K562 (cell line): ENCODE results near the gene RNF207. TPM values are rescaled to one million over a fixed set of nuclear protein-coding genes. Genes with fewer than 3 reads are reported as not detected.
A peak's percentile ranks its signal among the peaks of the same experiment; 100 is the strongest.

Experiments
- ATAC-seq: fragments of 200-7000 bp; cut with Tn5 transposase; 3 replicates; pipeline ENCODE4 v1.9.1; 2020; ENCODE audit warnings: moderate library complexity
- BruUV-seq: library from RNA; stranded (reverse); fragments of 400-500 nt; replicated peaks from 2 replicates; lab custom pipeline; 2021; lab: Mats Ljungman, UMichigan
- CTCF ChIA-PET: fragments of 300-600 bp; formaldehyde crosslinking; extraction: SDS; loops from one replicate; lab custom pipeline; 2021; ENCODE audit warnings: low intra/inter-chr PET ratio; lab: Yijun Ruan, JAX
- POLR2A ChIA-PET: fragments of 300-600, 350-650 bp; sonication (Branson Sonifier 250); formaldehyde crosslinking; extraction: SDS; loops from one replicate; lab custom pipeline; 2021; ENCODE audit warnings: antibody characterized with exemption, inconsistent platforms; lab: Yijun Ruan, JAX
- DNase-seq, 4 experiments: peaks; one replicate each; pipeline versions ENCODE4 v3.0.0 to v3.0.0-alpha.2; 2011 to 2018; ENCODE audit warnings: low spot score in 3 of 4, mixed read lengths in 3 of 4; ENCODE audit errors: extremely low read depth in 1 of 4
- FAIRE-seq: peaks from 2 replicates; lab custom pipeline; 2011; peaks lifted over from hg19 to GRCh38; lab: Jason Lieb, UNC
- H2AFZ ChIP-seq: 2 replicates; pipeline ENCODE4 v1.6.0; 2011; ENCODE audit warnings: low read depth, low read length, control low read depth, inconsistent platforms
- H3K27ac ChIP-seq: fragments of 200-600 bp; 3 replicates; pipeline ENCODE4 v1.8.0; 2011; ENCODE audit warnings: low read depth, mild to moderate bottlenecking, control low read depth, inconsistent platforms, low read length, moderate library complexity, mixed read lengths; ENCODE audit errors: extremely low read depth
- H3K27me3 ChIP-seq, 2 experiments: fragments of 300-600 bp in 1 of 2; 2 replicates in 1 of 2; 3 replicates in 1 of 2; pipeline versions ENCODE4 v1.6.0 to v1.8.0; 2011; ENCODE audit warnings: inconsistent platforms in 2 of 2, low read length in 2 of 2, mild to moderate bottlenecking in 1 of 2, mixed read lengths in 1 of 2, moderate library complexity in 1 of 2; ENCODE audit not compliant: control insufficient read depth in 2 of 2, insufficient read depth in 2 of 2
- H3K36me3 ChIP-seq: fragments of 300-600 bp; 3 replicates; pipeline ENCODE4 v1.8.0; 2011; ENCODE audit warnings: mild to moderate bottlenecking, low read length, inconsistent platforms; ENCODE audit not compliant: control insufficient read depth, insufficient read depth
- H3K4me1 ChIP-seq, 2 experiments: fragments of 200-600 bp in 1 of 2; replicated peaks in 1 of 2; 2 replicates in 1 of 2; 3 replicates in 1 of 2; pipeline versions ENCODE4 v1.5.1 to v1.8.0; 2011; ENCODE audit warnings: inconsistent platforms in 2 of 2, low read length in 2 of 2, mild to moderate bottlenecking in 1 of 2, mixed read lengths in 1 of 2, moderate library complexity in 1 of 2; ENCODE audit not compliant: control insufficient read depth in 2 of 2, insufficient read depth in 2 of 2
- H3K4me2 ChIP-seq: 2 replicates; pipeline ENCODE4 v1.6.1; 2011; ENCODE audit warnings: low read length, control low read depth, inconsistent platforms, mixed read lengths; ENCODE audit not compliant: insufficient read depth
- H3K4me3 ChIP-seq: fragments of 200-600 bp; sonication (generic), shearing (Covaris generic); 2 replicates; pipeline ENCODE4 v1.5.1; 2016; ENCODE audit warnings: control low read depth, inconsistent platforms
- H3K79me2 ChIP-seq: fragments of 200-600 bp; 3 replicates; pipeline ENCODE4 v1.8.0; 2011; ENCODE audit warnings: low read length, inconsistent platforms; ENCODE audit not compliant: control insufficient read depth, insufficient read depth
- H3K9ac ChIP-seq, 2 experiments: 2 replicates each; pipeline versions ENCODE4 v1.6.0 to v1.6.1; 2011; ENCODE audit warnings: low read depth in 2 of 2, low read length in 2 of 2, control low read depth in 1 of 2, inconsistent platforms in 1 of 2, mild to moderate bottlenecking in 1 of 2, mixed read lengths in 1 of 2; ENCODE audit not compliant: insufficient read depth in 1 of 2
- H3K9me1 ChIP-seq: one replicate; pipeline ENCODE4 v1.6.0; 2011; ENCODE audit warnings: inconsistent platforms, mild to moderate bottlenecking, low read length, moderate library complexity; ENCODE audit not compliant: control insufficient read depth, insufficient read depth
- H3K9me3 ChIP-seq: replicated peaks from 2 replicates; pipeline ENCODE4 v1.5.1; 2011; ENCODE audit warnings: low read depth, low read length, inconsistent platforms; ENCODE audit not compliant: control insufficient read depth, insufficient read depth
- H4K20me1 ChIP-seq: replicated peaks from 2 replicates; pipeline ENCODE4 v1.6.1; 2011; ENCODE audit warnings: low read length, inconsistent platforms, mixed read lengths; ENCODE audit not compliant: control insufficient read depth, insufficient read depth
- ADNP ChIP-seq: fragments of 200-800 bp; sonication (Bioruptor generic); IDR thresholded peaks from 2 replicates; pipeline ENCODE4 v1.6.1; 2016; ENCODE audit warnings: missing genetic modification characterization, missing compliant biosample characterization
- ARNT ChIP-seq, 2 experiments: fragments of 450-650 bp; IDR thresholded peaks; 2 replicates each; pipeline ENCODE4 v1.6.1; 2016; ENCODE audit warnings: mild to moderate bottlenecking in 1 of 2
- FIP1L1 ChIP-seq: fragments of 200-400 bp; formaldehyde crosslinking; IDR thresholded peaks from 2 replicates; pipeline ENCODE4 v1.6.1; 2018; ENCODE audit warnings: mild to moderate bottlenecking, low read depth, low read length; ENCODE audit not compliant: poor library complexity, severe bottlenecking
- HLTF ChIP-seq: fragments of 450-650 bp; IDR thresholded peaks from 2 replicates; pipeline ENCODE4 v1.6.1; 2016
- NFIC ChIP-seq: fragments of 450-650 bp; IDR thresholded peaks from 2 replicates; pipeline ENCODE4 v1.6.1; 2017; ENCODE audit warnings: mild to moderate bottlenecking, inconsistent platforms
- NR4A1 ChIP-seq, 2 experiments: fragments of 250-450 bp in 1 of 2; fragments of 450-650 bp in 1 of 2; sonication (Bioruptor Pico) in 1 of 2; IDR thresholded peaks; 2 replicates each; pipeline versions ENCODE4 v1.4.0 to v1.6.1; 2016 to 2020; ENCODE audit warnings: mild to moderate bottlenecking in 2 of 2, missing compliant biosample characterization in 1 of 2, missing genetic modification characterization in 1 of 2, moderate library complexity in 1 of 2
- SIX5 ChIP-seq, 2 experiments: IDR thresholded peaks; 2 replicates each; pipeline ENCODE4 v1.6.1; 2011; ENCODE audit warnings: low read length in 2 of 2, borderline replicate concordance in 1 of 2, low read depth in 1 of 2, mild to moderate bottlenecking in 1 of 2, moderate library complexity in 1 of 2; ENCODE audit not compliant: insufficient read depth in 1 of 2
- TBP ChIP-seq: optimal IDR thresholded peaks from 2 replicates; pipeline ENCODE3; 2011; ENCODE audit warnings: low read depth, low read length, improper control_type of control experiment
- TSC22D4 ChIP-seq: fragments of 450-650 bp; IDR thresholded peaks from 2 replicates; pipeline ENCODE4 v1.6.1; 2016; ENCODE audit warnings: missing genetic modification characterization, missing biosample characterization, control low read depth
- ZNF239 ChIP-seq: fragments of 250-450 bp; sonication (Bioruptor Pico); IDR thresholded peaks from 2 replicates; pipeline ENCODE4 v1.4.0; 2020; ENCODE audit warnings: mild to moderate bottlenecking
- ZNF311 ChIP-seq: fragments of 250-450 bp; sonication (Bioruptor Pico); IDR thresholded peaks from 2 replicates; pipeline ENCODE4 v1.4.0; 2020; ENCODE audit warnings: mild to moderate bottlenecking, moderate library complexity
- WGBS: fragments of 100-300 bp; shearing (Covaris generic); methylation state at CpG from one replicate; pipeline ENCODE4 v1.1.6; 2016; ENCODE audit warnings: low coverage, mixed read lengths; ENCODE audit not compliant: insufficient coverage; ENCODE audit errors: missing lambda C conversion rate; 5-methylcytosine and 5-hydroxymethylcytosine counted together
- in situ Hi-C: fragments of 300-500 bp; cut with MboI; formaldehyde crosslinking; loops from 4 replicates; pipeline ENCODE4 v1.15.0; 2018; ENCODE audit warnings: inconsistent platforms, mixed read lengths
- intact Hi-C: fragments of 100-400 bp; cut with micrococcal nuclease; formaldehyde crosslinking; loops from 2 replicates; pipeline ENCODE4 v1.14.2; 2022
- polyA plus RNA-seq, 8 experiments: library from polyadenylated mRNA; depleted of rRNA in 4 of 8; stranded (reverse) in 5 of 8; unstranded in 3 of 8; fragments of >200 nt; fragmentation: Nextera tagmentation in 2 of 8; fragmentation: Illumina TruSeq in 1 of 8; extraction: Ambion mirVana in 2 of 8; extraction: Trizol in 1 of 8; gene quantifications; 2 replicates each; pipeline versions ENCODE4 v1.2.1 to v1.2.3, GENCODE V29; 2011 to 2014; ENCODE audit warnings: inconsistent platforms in 1 of 8, missing spikeins in 1 of 8
- total RNA-seq, 7 experiments: library from RNA; depleted of rRNA in 6 of 7; stranded (reverse); fragments of >200 nt in 6 of 7; fragmentation: Illumina TruSeq in 2 of 7; extraction: Trizol in 2 of 7; gene quantifications; 2 replicates each; pipeline versions ENCODE4 v1.2.1 to v1.2.3, GENCODE V29; 2011 to 2021; ENCODE audit warnings: low replicate concordance in 1 of 7
- TF ChIP-seq, protein P1 (sequence below): fragments of 450-650 bp; IDR thresholded peaks from 2 replicates; pipeline ENCODE4 v1.6.1; 2018; ENCODE audit not compliant: partially characterized antibody
- TF ChIP-seq, protein P2 (sequence below), 2 experiments: fragments of 450-650 bp in 1 of 2; sonication (generic) in 1 of 2; formaldehyde crosslinking in 1 of 2; IDR thresholded peaks in 1 of 2; conservative IDR thresholded peaks in 1 of 2; 2 replicates each; pipeline versions ENCODE4 v1.6.1 to v1.8.1; 2016 to 2023; ENCODE audit warnings: mild to moderate bottlenecking in 2 of 2, moderate library complexity in 2 of 2, inconsistent platforms in 1 of 2, missing genetic modification reagents in 1 of 2

Gene RNF207
- total and polyA plus RNA-seq, 9 of the 15 experiments (the other 6 are each of a cell fraction or from before 2014, with no cell fraction given): 2.7 to 30.6 (median 12.9) TPM

DNA sequence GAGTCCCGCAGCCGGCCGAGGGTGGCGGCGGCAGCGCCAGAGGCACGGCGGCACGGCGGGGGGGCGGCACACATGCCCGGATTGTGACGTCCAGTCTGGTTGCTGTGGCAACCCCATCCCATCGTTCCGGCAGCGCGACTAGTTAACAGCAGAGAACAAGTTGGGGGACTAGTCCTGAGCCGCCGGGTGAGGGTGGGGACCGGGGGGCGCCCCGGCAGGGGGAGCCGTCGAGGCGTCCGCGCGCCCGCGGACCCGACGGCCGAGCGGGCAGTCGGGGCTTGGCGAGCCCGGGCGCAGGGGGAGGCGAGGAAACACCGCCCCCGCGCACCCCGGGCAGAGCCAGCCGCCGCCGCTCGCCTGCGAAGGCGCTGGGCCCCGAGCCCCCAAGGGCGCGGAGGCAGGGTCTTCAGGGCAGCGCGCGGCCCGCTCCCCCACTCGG lies 25.6 kb upstream of the RNF207 start, which contains the start of gene CHD5 (continued):
- TF ChIP-seq, protein P1, sequence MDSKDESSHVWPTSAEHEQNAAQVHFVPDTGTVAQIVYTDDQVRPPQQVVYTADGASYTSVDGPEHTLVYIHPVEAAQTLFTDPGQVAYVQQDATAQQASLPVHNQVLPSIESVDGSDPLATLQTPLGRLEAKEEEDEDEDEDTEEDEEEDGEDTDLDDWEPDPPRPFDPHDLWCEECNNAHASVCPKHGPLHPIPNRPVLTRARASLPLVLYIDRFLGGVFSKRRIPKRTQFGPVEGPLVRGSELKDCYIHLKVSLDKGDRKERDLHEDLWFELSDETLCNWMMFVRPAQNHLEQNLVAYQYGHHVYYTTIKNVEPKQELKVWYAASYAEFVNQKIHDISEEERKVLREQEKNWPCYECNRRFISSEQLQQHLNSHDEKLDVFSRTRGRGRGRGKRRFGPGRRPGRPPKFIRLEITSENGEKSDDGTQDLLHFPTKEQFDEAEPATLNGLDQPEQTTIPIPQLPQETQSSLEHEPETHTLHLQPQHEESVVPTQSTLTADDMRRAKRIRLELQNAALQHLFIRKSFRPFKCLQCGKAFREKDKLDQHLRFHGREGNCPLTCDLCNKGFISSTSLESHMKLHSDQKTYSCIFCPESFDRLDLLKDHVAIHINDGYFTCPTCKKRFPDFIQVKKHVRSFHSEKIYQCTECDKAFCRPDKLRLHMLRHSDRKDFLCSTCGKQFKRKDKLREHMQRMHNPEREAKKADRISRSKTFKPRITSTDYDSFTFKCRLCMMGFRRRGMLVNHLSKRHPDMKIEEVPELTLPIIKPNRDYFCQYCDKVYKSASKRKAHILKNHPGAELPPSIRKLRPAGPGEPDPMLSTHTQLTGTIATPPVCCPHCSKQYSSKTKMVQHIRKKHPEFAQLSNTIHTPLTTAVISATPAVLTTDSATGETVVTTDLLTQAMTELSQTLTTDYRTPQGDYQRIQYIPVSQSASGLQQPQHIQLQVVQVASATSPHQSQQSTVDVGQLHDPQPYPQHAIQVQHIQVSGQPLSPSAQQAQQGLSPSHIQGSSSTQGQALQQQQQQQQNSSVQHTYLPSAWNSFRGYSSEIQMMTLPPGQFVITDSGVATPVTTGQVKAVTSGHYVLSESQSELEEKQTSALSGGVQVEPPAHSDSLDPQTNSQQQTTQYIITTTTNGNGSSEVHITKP: no peak
- TF ChIP-seq FIP1L1 (no peak), ADNP (tag) (no peak), ARNT (IDR thresholded peaks at IDR 0.05) (no peak)

- no peak overlapping the region for H2AFZ ChIP-seq
- H3K27me3 ChIP-seq: peaks cover 0 to 9% of the 10 kb centered on the region in 2 experiments; a peak in 1 of 5 replicates
- H3K4me2 ChIP-seq: no peak overlapping the region
- no peak for ATAC-seq
- CTCF ChIA-PET: interaction anchor here (0.5 kb wide), 1 partner anchor 388 kb away, joined by 3 read pairs; no protein-coding TSS in a partner anchor
- H3K27ac ChIP-seq: no peak overlapping the region
- in situ Hi-C loops (no loop called here), intact Hi-C loops (no loop called here)
- FAIRE-seq: no peak
- no peaks in the 10 kb centered on the region for H3K9me3 ChIP-seq
- H3K9me1 ChIP-seq: peaks cover 5% of the 10 kb centered on the region
- H3K4me3 ChIP-seq: no peak overlapping the region
- 68% methylated on average over 34 of the region's 36 CpGs for WGBS
- H3K79me2 ChIP-seq: peaks cover 2% of the 10 kb centered on the region; the same call in 1 of the 3 replicates
- peaks cover 48% of the 10 kb centered on the region for H4K20me1 ChIP-seq
- DNase-seq: no peak
- BruUV-seq: no TSS peak
- H3K9ac ChIP-seq: no peak overlapping the region; a peak in 1 of 4 replicates
- peaks cover 17% of the 10 kb centered on the region for H3K36me3 ChIP-seq
- H3K4me1 ChIP-seq: peaks cover 3 to 14% of the 10 kb centered on the region in 2 experiments; a peak in 3 of 5 replicates
- POLR2A ChIA-PET: interaction anchor here (1.0 kb wide), 1 partner anchor 14 kb away, joined by 3 read pairs; no protein-coding TSS in a partner anchor
- TF ChIP-seq ZNF311 (CRISPR knock-in tag): no peak
- TF ChIP-seq HLTF: no peak
- no peak for TF ChIP-seq SIX5 (IDR thresholded peaks at IDR 0.05; ENCODE audit: borderline replicate concordance in 1 of 2, insufficient read depth in 1 of 2, low read depth in 1 of 2, low read length in 2 of 2)
- no peak for TF ChIP-seq TSC22D4 (tag)
- TF ChIP-seq NR4A1 (CRISPR knock-in tag; IDR thresholded peaks at IDR 0.05): no peak
- TF ChIP-seq NR4A1 (tag; IDR thresholded peaks at IDR 0.05): no peak
- TF ChIP-seq, protein P2, sequence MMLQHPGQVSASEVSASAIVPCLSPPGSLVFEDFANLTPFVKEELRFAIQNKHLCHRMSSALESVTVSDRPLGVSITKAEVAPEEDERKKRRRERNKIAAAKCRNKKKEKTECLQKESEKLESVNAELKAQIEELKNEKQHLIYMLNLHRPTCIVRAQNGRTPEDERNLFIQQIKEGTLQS (IDR thresholded peaks at IDR 0.05): no peak
- TF ChIP-seq, protein P2 (CRISPR knock-in tag; conservative IDR thresholded peaks at IDR 0.05): no peak
- TF ChIP-seq TBP: no peak
- TF ChIP-seq NFIC: peak; percentile 36; the same call in 1 of the 2 replicates
- TF ChIP-seq ZNF239 (CRISPR knock-in tag): no peak
Measured at GRCh38 chr1:6180707-6181311, 25.1 kb upstream of the RNF207 start.
